GM12874 (cell line): ENCODE measurements around the gene SLC9A5.

Experiments used
- CTCF ChIP-seq: IDR thresholded peaks from 2 replicates; pipeline ENCODE4 v1.5.1; 2011; ENCODE audit warnings: low read depth, mild to moderate bottlenecking, control low read depth, low read length, moderate library complexity; ENCODE audit not compliant: insufficient read depth

The SLC9A5 gene

GRCh38 chr16:67238278-67238575, 10.6 kb upstream of the SLC9A5 start:
- no peak for TF ChIP-seq CTCF

- no peak for TF ChIP-seq CTCF
Observed at GRCh38 chr16:67238806-67239470, 9.8 kb upstream of the SLC9A5 start.

GRCh38 chr16:67240506-67240905, 8.3 kb upstream of the SLC9A5 start:
- no peak for TF ChIP-seq CTCF

- no peak for TF ChIP-seq CTCF
Observed at GRCh38 chr16:67241008-67241900, 7.5 kb upstream of the SLC9A5 start.

GRCh38 chr16:67242138-67242730, 6.5 kb upstream of the SLC9A5 start:
- no peak for TF ChIP-seq CTCF

- TF ChIP-seq CTCF: no peak
Observed at GRCh38 chr16:67243481-67243880, 5.3 kb upstream of the SLC9A5 start.

- no peak for TF ChIP-seq CTCF
Observed at GRCh38 chr16:67244387-67245185, 4.2 kb upstream of the SLC9A5 start.
